ENCODE measurements around the gene CCDC149.

CCDC149 gene

DNA sequence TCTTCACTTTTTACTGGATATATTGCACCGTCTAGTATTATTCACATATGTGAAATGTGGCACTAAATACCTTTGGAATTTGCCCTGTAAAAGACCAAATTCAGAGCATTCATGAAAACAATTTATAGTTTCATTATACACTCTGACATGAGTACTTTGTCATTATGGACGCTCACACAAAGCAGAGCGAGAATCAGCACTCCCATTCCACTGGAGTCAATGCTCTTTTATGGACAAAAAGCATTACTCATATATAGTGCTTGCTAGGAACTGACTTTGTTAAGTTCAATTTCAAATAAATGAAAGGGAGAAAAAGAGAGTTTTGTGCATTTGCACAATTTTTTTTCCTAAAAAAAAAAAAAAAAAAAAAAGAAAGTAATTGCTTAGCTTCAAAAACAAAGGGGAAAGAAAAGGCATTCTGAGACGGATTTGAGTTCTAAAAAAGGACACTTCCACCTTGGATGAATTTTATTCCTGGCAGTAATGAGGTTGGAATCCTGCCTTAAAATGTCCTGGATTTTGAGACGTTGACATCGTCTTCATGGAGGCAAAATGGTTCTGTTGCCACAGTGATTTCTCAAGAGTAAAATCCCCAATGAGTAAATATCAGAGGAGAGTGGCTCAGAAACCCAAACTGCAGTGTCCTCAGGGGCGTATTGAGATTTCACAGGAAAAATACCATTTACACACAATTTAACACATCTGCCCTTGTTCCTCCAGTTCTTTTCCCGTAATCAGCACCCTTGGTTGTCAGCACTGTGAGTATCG is 34.8 kb downstream of the CCDC149 start:
- no peak for DNase-seq

DNA sequence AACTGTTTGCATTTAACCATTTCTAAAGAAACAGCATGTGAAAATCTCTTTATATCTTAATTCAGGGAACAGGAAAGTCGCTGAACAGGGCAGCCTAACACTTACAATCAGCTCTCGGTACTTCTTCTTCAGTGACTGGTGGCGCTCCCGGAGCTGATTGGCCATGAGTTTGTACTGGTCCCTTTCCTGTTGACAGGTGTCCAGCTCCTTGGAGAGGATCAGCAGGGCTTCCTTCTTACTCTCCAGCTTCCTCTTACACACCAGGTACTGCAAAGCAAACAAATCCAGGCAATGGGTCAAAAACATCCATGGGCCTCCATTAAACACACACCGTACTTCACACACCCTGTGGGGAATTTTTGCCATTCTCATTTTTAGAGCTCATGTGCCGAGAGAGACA is 36.4 kb downstream of the CCDC149 start:
- no peak for DNase-seq

DNA sequence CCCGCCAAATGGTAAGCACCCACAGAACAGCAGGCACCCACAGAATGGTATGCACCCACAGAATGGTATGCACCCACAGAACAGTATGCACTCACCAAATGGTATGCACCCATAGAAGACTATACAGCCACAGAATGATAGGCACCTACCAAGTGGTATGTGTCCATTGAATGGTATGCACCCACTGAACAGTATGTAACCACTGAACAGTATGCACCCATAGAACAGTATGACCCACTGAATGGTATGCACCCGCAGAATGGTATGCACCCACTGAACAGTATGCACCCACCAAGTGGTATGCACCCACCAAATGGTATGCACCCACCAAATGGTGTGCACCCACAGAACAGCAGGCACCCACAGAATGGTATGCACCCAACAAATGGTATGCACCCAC is 40.1 kb downstream of the CCDC149 start:
- no peak for DNase-seq

DNA sequence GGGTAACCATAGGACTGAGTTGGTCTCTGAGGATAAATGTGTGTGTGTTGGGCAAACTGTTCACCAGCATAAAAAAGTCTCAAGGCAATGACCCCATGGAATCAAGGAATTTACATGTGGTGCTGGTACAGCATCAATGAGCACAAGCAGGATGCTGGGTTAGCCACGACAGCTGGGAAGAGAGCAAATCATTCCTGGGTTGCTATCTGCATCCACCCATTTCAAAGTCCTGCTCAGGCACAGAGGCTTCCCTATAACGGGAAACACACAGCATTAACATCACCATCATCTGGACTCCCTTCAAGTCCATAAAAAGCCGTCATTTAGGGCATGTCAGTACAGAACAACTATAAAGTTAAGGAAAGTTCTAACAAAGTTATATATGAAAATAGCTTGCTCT is 41.6 kb downstream of the CCDC149 start:
- DNase-seq, result no peak

DNA sequence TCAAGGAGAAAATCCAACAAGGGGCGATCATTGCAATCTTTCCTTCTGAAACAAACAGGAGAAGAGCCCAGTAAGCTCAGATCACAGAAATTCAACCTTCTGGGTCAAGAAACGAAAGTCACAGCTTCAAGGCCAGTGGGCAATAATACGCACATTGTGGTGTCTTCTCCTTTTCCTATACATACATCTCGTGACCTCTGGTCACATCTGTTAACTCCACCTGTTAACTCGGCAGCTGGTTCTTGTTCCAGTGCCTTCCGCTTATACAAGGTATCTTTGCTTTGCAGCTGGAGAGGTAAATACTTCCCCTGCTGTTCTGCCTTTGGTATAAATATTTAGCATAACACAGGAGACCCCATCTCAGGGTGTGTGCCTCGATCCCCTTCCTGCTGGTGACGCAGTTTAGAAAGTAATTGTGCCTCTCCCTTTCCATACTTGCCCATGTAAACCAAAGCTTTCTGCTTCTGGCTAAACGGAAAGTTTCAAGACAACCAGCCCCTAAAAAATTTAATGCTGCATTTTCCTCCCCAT is 45.0 kb downstream of the CCDC149 start:
- DNase-seq, result no peak

DNA sequence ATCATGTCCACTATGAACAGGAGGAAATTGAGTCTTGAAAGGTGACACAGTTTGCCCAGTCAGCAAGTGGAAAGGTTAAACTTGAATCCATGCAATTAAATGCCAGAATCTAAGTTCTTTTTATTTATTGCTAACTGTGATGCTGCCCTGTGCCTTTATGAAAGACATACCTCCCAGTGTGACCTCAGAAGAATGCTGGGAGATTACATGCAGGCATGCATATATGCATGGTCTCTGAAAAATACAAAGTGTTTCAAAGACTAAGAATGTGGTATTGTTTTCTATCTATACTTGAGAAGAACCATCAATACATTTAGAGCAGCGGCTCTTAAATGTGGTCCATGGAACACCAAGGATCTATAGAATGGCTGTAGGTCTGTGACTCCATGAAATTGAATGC is 45.6 kb downstream of the CCDC149 start:
- no peak for DNase-seq

DNA sequence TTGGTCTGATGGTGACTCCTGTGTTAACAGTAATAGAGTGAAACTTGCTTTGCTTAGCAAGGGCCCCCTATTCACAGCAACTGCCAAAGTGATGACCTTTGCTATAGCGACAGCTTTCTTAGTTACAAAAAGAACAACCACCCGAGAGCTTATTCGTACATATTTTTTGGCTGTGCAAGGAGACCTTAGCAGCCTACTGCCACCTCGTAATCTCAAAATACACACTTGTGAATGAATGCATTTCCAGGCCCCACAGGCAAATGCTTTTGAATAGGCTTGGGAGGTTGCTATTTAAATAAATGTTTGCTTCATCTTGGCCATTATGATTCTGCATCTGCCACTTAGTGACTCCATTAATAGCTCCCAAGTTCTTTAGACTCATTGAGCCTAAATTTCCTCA is 47.4 kb downstream of the CCDC149 start:
- DNase-seq, result no peak

DNA sequence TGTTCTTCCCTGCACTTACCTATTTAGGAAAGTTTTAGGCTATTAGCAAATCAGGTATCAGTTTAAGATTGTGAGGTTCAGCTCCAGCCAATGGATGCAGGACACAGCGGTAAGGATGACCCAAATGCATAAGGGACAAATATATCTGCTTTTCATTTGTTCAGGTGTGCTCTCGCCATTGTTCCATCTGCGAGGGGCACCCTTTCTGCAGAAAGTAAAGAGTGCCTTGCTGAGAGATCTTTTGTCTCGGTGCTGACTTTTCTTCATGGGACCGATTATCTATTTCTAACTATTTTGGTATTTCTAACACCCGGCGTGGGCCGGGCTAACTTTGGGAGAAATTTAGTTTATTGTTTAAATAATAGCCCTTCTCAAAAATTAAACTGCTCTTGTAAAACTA is 49.0 kb downstream of the CCDC149 start:
- no peak for DNase-seq

DNA sequence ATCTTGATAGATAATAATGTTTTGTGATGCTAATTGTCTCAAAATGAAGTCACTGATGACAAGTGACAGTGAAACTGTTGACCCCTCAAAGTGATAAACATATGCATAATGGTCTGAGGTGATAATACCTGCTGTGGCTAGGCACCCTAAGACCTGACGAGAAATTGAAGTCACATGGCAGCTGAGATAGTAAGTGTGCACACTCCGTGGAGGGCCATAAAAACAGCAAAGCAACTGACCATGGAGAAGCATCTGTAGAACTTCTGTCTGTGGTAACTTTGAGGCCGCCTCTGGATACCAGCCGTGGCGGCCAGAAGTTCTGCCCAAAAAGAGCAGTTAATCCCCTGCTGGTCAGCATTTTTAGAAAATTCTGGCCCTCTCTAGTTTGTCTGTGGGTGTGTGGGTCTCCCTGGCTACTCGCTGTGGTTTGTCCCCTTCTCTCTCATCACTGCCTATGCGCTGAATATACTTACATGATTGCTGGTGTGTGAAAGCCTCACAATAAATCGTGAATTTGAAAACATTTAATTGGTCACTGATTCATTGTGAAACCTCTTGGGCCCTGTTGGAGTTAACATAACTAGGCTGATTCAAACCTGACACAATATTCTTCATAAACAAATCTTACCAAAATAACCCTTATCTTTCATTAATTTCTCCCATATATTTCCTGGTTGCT is 50.6 kb downstream of the CCDC149 start:
- DNase-seq, result no peak

DNA sequence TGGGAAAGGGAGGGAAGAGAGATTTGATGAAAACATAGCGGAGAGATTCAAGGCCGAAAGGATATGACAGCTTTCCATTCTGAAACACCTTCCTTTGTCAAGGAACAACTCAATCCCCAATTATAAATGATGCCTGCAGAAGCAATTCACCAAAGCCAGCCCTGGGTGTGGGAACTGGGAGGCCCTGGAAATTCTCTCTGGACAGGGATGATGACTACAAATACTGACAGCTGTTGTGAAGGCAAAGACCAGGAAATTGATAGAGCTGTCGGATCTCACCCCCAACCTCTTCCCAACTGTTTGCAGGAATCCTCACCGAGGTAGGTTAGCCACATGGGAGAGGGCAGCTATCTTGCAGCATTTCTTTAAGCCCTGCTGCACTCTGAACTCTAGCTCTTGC is 54.3 kb downstream of the CCDC149 start:
- no peak for DNase-seq

DNA sequence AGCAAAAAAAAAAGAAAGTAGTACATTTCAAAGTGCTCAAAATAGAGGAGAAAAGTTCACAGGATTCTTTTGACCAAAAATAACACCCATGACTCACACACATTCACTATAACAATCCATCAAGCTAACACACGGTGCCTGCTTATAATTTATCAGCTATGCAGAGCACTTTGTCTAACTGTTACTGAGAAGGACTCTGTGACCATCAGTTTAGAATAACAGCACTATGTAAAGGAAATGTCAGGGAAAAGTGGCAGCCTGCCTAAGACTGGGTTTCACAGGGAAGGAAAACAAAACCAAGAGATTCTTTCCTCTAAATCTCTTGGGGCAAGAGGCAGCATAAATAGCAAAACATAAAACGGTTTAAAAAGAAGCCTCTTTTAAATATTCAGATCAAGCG is 54.8 kb downstream of the CCDC149 start:
- DNase-seq, result no peak

DNA sequence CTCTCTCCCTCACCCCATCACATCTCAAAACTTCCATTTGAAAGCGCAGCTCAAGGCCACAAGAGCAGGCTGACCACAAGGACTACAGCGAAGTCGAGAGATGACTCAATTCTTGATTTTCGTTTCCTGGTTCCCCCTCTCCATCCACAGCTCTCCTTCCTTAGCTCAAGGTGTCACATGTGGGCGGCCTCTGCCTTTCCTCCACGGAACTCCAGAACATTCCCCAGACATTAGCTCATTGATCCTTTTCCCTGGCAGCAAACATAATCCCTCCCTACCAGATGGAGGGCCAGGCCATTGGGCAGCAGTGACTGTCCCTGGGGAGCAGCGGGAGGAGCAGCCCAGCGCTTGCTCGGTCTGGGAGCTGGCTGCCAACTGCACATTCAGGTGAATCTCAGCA is 56.3 kb downstream of the CCDC149 start:
- DNase-seq, result no peak

DNA sequence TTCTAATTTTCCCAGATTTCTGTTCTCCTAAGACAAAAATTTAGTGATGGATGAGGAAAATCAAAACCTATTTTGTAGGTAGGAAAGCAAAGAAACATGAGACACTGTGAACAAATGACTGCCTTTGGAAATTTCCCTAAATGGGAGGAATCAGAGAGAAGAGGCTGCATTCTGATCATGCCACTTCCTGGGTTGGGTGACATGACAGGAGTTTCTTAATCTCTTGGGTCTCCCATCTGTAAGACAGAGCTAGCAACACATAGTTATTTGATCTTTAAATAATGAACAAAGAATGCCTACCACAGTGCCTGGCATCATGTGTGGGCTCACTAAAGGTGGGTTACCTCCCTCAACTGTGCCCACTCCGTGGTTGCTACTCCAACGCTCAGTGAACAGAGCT is 57.1 kb downstream of the CCDC149 start:
- DNase-seq, result no peak

DNA sequence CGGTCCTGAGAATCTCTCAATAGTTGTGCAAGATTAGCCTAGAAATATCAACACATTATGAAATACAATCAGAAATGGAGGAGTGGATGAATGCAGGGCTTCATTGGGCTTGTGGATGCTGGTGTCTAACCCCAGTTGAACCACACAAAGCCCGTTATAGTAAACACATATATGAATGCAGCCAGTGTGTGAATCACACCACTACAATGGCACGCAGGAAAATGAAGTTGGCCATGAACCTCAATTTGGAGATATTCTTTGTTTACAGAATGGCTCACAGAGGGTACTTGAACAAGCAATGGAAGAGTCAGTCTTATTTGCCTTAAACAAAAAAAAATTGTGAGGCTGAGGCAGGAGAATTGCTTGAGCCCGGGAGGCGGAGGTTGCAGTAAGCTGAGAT is 59.7 kb downstream of the CCDC149 start:
- DNase-seq, result no peak

DNA sequence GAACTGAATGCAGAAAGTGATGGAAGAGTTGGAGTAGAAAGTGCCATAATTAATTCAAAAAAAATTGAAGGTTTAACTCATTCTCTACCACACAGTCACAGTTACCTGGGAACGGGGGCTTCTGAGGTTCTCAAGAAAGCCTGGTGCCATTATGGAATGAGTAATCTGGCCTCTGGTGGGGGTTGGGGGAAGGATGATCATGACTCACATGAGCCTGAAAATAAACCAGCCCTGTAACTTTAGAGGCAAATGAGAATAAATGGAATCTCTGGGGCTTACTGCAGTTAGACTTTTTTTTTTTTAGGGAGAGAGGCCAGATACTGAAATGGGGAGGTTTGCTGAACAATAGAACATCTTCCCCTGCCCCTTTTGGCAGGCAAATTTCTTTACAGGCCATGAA is 62.2 kb downstream of the CCDC149 start:
- no peak for DNase-seq

DNA sequence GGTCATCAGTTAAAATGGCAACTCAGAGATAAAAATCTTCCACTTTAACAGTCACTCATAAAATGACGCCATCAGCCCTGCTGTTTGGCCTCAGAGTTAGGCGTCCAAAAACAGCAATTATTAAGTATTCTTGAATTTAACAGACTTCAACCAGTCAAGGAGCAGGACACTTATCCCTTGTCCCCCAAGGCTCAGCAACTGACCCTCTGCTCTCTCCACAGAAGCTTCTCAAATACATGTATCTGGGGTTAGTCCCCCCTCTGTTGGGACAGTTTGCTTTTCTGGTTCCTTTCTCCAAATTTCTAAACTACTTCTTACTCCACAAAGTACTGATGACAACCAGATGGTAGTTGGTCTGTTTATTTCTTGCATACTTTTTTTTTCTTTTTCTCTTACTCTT is 63.1 kb downstream of the CCDC149 start:
- DNase-seq, result no peak

DNA sequence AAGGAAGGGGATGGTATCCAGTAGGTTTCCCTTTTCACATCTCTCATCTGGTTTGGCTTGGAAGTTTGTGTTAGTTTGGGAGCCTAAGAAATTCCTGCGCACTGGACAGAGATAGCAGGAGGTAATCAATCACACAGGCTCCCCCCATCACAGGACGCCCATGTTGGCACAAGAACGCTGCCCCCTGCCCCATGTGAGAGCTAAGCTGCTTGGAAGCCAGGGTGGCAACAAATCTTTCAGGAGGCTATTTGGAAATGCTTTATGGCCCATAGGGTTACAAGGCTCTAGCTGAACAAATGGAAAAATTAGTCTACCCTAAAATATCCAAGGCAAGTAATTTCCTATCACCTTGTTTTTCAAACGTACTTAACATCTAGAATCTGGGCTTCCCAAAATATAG is 63.5 kb downstream of the CCDC149 start:
- DNase-seq, result no peak

DNA sequence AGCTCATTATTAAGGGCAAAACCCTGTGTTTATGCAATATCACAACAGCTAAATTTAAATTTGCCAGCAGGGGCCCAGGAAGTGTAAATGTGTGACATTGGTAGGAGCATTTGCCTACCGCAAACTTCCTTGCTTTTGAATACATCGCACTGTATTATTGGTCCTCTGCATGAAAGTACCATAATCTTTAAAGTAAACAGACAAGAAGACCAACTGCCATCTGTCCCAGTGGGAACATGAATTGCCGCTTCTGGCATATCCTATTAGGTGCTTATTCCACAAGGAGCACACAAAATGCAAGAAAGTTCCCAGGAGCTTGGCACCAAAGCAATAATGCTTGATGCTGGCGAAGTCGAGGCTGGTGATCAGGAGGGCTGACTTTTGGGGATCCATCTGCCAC is 66.1 kb downstream of the CCDC149 start:
- DNase-seq, result no peak

DNA sequence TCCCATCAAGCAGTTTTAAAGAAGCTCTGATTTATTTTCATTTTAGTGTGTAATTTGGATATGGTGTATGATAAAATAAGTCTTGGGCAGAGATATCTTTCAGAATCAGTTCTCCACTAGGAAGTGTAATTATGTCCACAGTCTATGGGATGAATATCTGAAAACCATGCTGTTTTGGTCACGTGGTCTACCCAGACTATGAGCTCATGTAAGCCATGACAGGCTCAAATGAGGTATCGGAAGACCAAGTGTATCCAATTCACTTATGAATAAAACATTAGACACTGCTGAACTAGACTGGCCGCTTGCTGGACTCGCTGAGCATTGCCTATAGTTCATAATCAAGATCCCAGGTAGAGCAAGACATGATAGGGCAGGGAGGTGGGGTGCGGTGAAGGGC is 66.9 kb downstream of the CCDC149 start:
- no peak for DNase-seq

DNA sequence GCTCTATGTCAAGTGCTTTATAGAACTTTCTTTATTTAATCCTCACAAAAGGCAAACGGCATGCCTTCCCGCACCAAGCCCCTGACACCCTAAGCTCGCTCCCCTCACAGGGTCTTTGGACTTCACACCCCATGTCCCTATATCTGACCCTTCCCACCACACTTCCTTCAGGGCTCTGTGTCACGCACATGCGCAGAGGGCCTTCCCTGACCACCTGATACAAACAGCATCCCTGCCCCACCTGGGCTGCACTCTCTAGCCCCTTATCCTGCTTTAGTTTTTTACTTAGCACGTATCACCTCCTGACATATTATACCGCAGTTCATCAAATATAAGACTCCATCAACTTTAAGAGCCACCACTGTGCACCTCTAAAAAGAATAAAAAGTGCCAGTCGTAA is 67.7 kb downstream of the CCDC149 start:
- no peak for DNase-seq

DNA sequence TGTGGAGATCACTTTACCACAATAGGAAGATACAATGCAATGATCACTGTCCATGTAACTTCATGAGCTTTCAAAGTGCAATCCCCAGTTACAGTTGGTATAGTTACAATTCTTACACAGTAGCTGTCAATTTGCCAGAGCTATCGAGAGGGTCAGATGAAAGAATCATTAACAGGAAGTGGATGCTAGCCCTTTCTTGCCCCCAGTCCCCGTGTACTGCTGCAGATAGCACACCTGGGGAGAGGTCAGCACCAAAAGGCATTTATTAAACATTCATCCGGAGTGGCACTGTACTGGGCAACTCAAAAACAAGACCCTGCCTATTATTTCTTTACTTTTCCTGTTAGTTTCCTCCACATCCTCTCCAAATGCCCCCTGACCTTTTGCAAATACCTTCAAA is 69.7 kb downstream of the CCDC149 start:
- DNase-seq, result no peak

DNA sequence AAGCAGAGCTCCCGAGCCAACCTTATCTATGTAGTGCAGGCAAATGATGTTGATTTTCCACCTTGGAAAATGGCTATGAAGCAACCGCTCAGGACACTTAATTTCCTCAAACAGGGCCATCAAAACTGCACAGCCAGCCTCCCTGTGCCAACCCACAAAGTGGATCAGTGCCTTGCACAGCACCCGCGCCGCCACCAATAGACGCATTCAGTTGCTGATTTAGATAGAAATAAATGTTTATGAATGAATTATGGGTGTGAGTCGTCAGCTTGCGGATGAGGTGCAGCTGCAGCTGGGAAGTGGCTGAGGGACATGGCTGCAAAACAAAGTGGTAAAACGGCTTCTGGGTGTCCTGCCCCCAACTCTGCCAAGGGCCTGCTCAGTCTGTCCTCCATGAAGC is 70.5 kb downstream of the CCDC149 start:
- DNase-seq, result no peak

DNA sequence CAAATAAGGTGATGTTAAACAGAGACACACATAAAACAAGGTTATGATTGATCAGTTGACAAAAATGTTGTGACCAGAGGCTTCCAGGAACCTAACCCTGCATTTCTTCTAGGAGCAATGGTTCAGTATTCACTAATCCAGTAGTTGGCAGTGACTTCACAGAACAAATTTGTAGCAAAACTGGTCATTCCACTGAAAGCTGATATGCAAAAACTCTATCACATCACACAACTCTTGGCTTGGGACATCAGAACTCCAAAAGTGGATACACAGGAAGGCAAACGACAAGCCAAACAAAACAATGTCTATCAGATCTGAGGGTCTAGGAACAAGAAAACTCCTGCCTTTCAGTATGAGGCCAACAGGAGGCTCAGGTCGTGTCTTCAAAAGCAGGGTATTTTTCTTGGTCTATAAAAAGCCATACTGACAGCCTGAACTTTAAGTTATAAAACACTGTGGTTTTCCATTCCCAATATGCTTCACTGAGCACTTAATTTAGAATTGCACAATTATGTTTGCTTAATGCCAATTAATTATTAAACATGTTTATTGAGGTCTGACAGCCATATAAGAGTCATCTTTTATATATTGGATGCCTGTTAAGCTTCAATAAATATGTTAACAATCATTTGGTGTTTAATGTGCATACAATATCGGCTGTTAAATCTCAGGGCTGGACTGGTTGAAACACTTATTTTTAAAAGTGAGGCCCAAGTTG is 71.9 kb downstream of the CCDC149 start:
- DNase-seq, result no peak

DNA sequence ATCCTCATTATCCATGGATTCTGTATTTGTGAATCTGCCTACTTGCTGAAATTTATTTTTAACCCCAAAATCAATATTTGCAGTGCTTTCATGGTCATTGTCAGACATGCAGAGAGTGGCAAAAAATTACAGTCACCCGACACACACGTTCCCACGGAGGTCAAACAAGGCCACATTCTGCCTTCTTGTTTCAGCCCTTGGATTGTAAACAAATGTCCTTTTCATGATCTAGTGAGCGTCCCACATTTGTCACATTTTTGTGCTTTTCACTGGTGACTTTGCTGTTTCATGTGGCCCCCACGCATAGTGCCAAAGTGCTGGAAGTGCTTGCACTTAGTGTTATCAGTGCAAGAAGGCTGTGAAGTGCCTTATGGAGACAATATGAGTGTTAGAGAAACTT is 72.5 kb downstream of the CCDC149 start:
- no peak for DNase-seq
